ENCODE measurements around the gene RALGPS1.

RALGPS1 gene

DNA sequence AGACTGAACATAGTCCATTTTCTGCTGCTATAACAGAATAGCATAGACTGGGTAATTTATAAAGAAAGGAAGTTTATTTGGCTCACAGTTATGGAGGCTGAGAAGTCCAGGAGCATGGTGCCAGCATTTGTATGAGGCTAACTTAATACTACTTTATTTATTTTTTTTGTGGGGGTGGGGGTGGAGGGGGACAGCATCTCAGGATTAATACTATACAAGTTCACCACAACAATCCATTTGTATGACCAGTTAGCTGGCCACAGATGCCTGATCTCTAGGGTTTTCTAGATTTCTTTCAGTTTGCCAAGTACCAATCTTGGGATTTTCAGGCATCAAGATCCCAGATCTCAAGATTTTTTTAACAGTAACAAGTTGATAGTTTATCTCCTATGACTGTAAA, 187.6 kb downstream of the RALGPS1 start:
- TF ChIP-seq OVOL3 (tag by site-specific recombination; IDR thresholded peaks at IDR 0.05) (no peak), ZNF561 (tag by site-specific recombination; IDR thresholded peaks at IDR 0.05; ENCODE audit: borderline replicate concordance) (no peak), ZBTB1 (tag by site-specific recombination; IDR thresholded peaks at IDR 0.05) (no peak), ZNF140 (tag by site-specific recombination; IDR thresholded peaks at IDR 0.05) (no peak), GLIS2 (tag by site-specific recombination; IDR thresholded peaks at IDR 0.05) (no peak), ZNF202 (tag by site-specific recombination; IDR thresholded peaks at IDR 0.05; ENCODE audit: borderline replicate concordance) (no peak), ZNF791 (tag by site-specific recombination; IDR thresholded peaks at IDR 0.05) (no peak), FEZF1 (tag by site-specific recombination; IDR thresholded peaks at IDR 0.05) (no peak), ZNF324 (tag by site-specific recombination; IDR thresholded peaks at IDR 0.05) (no peak), ZNF24 (tag by site-specific recombination; IDR thresholded peaks at IDR 0.05) (no peak), BCL6B (tag by site-specific recombination; IDR thresholded peaks at IDR 0.05) (no peak), ZNF776 (tag by site-specific recombination; IDR thresholded peaks at IDR 0.05; ENCODE audit: borderline replicate concordance) (no peak), ZNF660 (tag by site-specific recombination; IDR thresholded peaks at IDR 0.05) (no peak)
- TF ChIP-seq, protein P1, sequence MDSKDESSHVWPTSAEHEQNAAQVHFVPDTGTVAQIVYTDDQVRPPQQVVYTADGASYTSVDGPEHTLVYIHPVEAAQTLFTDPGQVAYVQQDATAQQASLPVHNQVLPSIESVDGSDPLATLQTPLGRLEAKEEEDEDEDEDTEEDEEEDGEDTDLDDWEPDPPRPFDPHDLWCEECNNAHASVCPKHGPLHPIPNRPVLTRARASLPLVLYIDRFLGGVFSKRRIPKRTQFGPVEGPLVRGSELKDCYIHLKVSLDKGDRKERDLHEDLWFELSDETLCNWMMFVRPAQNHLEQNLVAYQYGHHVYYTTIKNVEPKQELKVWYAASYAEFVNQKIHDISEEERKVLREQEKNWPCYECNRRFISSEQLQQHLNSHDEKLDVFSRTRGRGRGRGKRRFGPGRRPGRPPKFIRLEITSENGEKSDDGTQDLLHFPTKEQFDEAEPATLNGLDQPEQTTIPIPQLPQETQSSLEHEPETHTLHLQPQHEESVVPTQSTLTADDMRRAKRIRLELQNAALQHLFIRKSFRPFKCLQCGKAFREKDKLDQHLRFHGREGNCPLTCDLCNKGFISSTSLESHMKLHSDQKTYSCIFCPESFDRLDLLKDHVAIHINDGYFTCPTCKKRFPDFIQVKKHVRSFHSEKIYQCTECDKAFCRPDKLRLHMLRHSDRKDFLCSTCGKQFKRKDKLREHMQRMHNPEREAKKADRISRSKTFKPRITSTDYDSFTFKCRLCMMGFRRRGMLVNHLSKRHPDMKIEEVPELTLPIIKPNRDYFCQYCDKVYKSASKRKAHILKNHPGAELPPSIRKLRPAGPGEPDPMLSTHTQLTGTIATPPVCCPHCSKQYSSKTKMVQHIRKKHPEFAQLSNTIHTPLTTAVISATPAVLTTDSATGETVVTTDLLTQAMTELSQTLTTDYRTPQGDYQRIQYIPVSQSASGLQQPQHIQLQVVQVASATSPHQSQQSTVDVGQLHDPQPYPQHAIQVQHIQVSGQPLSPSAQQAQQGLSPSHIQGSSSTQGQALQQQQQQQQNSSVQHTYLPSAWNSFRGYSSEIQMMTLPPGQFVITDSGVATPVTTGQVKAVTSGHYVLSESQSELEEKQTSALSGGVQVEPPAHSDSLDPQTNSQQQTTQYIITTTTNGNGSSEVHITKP (tag by site-specific recombination; IDR thresholded peaks at IDR 0.05), result no peak
- no peaks in the 10 kb centered on the region for H3K9me3 ChIP-seq (ENCODE audit: control insufficient read depth, insufficient read depth, low read depth, low read length)
- ChIA-PET POLR2A (no interaction called here), CTCF (no interaction called here)
- no peaks in the 10 kb centered on the region for H3K4me1 ChIP-seq (ENCODE audit: control insufficient read depth, insufficient read depth, low read length)
- no peaks in the 10 kb centered on the region for H3K36me3 ChIP-seq (ENCODE audit: control insufficient read depth in 2 of 2, insufficient read depth in 1 of 2, low read length in 2 of 2)
- H3K4me3 ChIP-seq (ENCODE audit: low read depth, low read length), result no peak overlapping the region
- H3K27ac ChIP-seq (ENCODE audit: extremely low read depth, low read depth, low read length), result no peak overlapping the region

- TF ChIP-seq, protein P2, sequence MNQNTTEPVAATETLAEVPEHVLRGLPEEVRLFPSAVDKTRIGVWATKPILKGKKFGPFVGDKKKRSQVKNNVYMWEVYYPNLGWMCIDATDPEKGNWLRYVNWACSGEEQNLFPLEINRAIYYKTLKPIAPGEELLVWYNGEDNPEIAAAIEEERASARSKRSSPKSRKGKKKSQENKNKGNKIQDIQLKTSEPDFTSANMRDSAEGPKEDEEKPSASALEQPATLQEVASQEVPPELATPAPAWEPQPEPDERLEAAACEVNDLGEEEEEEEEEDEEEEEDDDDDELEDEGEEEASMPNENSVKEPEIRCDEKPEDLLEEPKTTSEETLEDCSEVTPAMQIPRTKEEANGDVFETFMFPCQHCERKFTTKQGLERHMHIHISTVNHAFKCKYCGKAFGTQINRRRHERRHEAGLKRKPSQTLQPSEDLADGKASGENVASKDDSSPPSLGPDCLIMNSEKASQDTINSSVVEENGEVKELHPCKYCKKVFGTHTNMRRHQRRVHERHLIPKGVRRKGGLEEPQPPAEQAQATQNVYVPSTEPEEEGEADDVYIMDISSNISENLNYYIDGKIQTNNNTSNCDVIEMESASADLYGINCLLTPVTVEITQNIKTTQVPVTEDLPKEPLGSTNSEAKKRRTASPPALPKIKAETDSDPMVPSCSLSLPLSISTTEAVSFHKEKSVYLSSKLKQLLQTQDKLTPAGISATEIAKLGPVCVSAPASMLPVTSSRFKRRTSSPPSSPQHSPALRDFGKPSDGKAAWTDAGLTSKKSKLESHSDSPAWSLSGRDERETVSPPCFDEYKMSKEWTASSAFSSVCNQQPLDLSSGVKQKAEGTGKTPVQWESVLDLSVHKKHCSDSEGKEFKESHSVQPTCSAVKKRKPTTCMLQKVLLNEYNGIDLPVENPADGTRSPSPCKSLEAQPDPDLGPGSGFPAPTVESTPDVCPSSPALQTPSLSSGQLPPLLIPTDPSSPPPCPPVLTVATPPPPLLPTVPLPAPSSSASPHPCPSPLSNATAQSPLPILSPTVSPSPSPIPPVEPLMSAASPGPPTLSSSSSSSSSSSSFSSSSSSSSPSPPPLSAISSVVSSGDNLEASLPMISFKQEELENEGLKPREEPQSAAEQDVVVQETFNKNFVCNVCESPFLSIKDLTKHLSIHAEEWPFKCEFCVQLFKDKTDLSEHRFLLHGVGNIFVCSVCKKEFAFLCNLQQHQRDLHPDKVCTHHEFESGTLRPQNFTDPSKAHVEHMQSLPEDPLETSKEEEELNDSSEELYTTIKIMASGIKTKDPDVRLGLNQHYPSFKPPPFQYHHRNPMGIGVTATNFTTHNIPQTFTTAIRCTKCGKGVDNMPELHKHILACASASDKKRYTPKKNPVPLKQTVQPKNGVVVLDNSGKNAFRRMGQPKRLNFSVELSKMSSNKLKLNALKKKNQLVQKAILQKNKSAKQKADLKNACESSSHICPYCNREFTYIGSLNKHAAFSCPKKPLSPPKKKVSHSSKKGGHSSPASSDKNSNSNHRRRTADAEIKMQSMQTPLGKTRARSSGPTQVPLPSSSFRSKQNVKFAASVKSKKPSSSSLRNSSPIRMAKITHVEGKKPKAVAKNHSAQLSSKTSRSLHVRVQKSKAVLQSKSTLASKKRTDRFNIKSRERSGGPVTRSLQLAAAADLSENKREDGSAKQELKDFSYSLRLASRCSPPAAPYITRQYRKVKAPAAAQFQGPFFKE (tag by site-specific recombination; IDR thresholded peaks at IDR 0.05; ENCODE audit: borderline replicate concordance), result no peak
- no peak for TF ChIP-seq ZNF214 (tag by site-specific recombination; IDR thresholded peaks at IDR 0.05; ENCODE audit: borderline replicate concordance)
- Histone ChIP-seq H3K36me3 (ENCODE audit: control insufficient read depth in 2 of 2, insufficient read depth in 1 of 2, low read length in 2 of 2) (no peaks in the 10 kb centered on the region), H3K4me1 (ENCODE audit: control insufficient read depth, insufficient read depth, low read length) (no peaks in the 10 kb centered on the region), H3K27ac (ENCODE audit: extremely low read depth, low read depth, low read length) (no peak overlapping the region), H3K4me3 (ENCODE audit: low read depth, low read length) (no peak overlapping the region), H3K9me3 (ENCODE audit: control insufficient read depth, insufficient read depth, low read depth, low read length) (no peaks in the 10 kb centered on the region)
- CTCF ChIA-PET, result no interaction called here
- POLR2A ChIA-PET, result no interaction called here
Observed at GRCh38 chr9:127102788-127103187, 188.2 kb downstream of the RALGPS1 start.
